HEK293T (cell line): ENCODE measurements around the gene PEBP1.

Source experiments
- BHLHE40 ChIP-seq: fragments of 450-650 bp; IDR thresholded peaks from 2 replicates; pipeline ENCODE4 v1.6.1; 2016; ENCODE audit warnings: mild to moderate bottlenecking, moderate library complexity, borderline replicate concordance
- ELF4 ChIP-seq: fragments of 450-650 bp; IDR thresholded peaks from 2 replicates; pipeline ENCODE4 v1.6.1; 2017; ENCODE audit warnings: antibody characterized with exemption
- FOXA1 ChIP-seq: fragments of 450-650 bp; IDR thresholded peaks from 2 replicates; pipeline ENCODE4 v1.6.1; 2016; ENCODE audit warnings: mild to moderate bottlenecking
- FOXK2 ChIP-seq: fragments of 450-650 bp; IDR thresholded peaks from 2 replicates; pipeline ENCODE4 v1.6.1; 2016; ENCODE audit warnings: mild to moderate bottlenecking
- FOXM1 ChIP-seq: fragments of 450-650 bp; IDR thresholded peaks from 2 replicates; pipeline ENCODE4 v1.6.1; 2017; ENCODE audit warnings: mild to moderate bottlenecking, borderline replicate concordance
- LEF1 ChIP-seq: fragments of 450-650 bp; IDR thresholded peaks from 2 replicates; pipeline ENCODE4 v1.6.1; 2017; ENCODE audit warnings: mild to moderate bottlenecking, borderline replicate concordance
- NFRKB ChIP-seq: fragments of 450-650 bp; IDR thresholded peaks from 2 replicates; pipeline ENCODE4 v1.6.1; 2016; ENCODE audit warnings: mild to moderate bottlenecking, moderate library complexity
- SP1 ChIP-seq: fragments of 450-650 bp; IDR thresholded peaks from 2 replicates; pipeline ENCODE4 v1.6.1; 2017
- SUZ12 ChIP-seq: fragments of 450-650 bp; IDR thresholded peaks from 2 replicates; pipeline ENCODE4 v1.6.1; 2016; ENCODE audit warnings: mild to moderate bottlenecking

- TF ChIP-seq LEF1 (no peak), SUZ12 (no peak), SP1 (no peak), FOXA1 (no peak), BHLHE40 (no peak), FOXK2 (no peak), NFRKB (no peak), ELF4 (no peak), FOXM1 (no peak)
Observed at GRCh38 chr12:118137148-118137678, 1.3 kb downstream of the PEBP1 start.
